Measurements from ENCODE around the gene PJA1. TPM values are rescaled to one million over a fixed set of nuclear protein-coding genes. Genes with fewer than 3 reads are reported as not detected.

PJA1 gene
- 30.0 and 33.9 TPM in 2 replicates for total RNA-seq

GRCh38 chrX:69165087-69165651, at the start of gene PJA1:
Gene PJA1, minus strand, starts transcription at chrX:69165453. Its CDS starts 2,380 bp downstream, at chrX:69163073.

